Medulla oblongata (tissue), 1 donor: ENCODE data around the gene LRRC55.

Experiments
- DNase-seq: peaks from one replicate; pipeline ENCODE4 v3.0.0-alpha.2; 2015; ENCODE audit errors: extremely low spot score

Gene LRRC55

GRCh38 chr11:57235761-57236703 is 54.3 kb downstream of the LRRC55 start:
- no peak for DNase-seq

GRCh38 chr11:57237204-57237681 is 55.5 kb downstream of the LRRC55 start, which contains the start of gene APLNR:
Gene APLNR (minus strand): TSS chr11:57237250. CDS start chr11:57237004, 246 bp downstream.
- DNase-seq, result peak; percentile 80

GRCh38 chr11:57239348-57239747 is 57.6 kb downstream of the LRRC55 start:
- DNase-seq, result no peak

- peak; percentile 55 for DNase-seq
These were observed 58.3 kb downstream of the LRRC55 start for GRCh38 chr11:57240007-57240406.

GRCh38 chr11:57240757-57241156 is 59.0 kb downstream of the LRRC55 start:
- no peak for DNase-seq
